Mesendoderm (in vitro differentiated cells): ENCODE measurements around the gene GAMT.

ENCODE experiments used
- DNase-seq: peaks from one replicate; pipeline ENCODE4 v3.0.0; 2013
- H2AK5ac ChIP-seq: 2 replicates; pipeline ENCODE4 v1.6.1; 2013; ENCODE audit warnings: low read length, inconsistent platforms
- H2BK120ac ChIP-seq: 2 replicates; pipeline ENCODE4 v1.6.1; 2013; ENCODE audit warnings: low read depth, mild to moderate bottlenecking, low read length, moderate library complexity, mixed read lengths
- H2BK15ac ChIP-seq: replicated peaks from 2 replicates; pipeline ENCODE4 v1.6.1; 2013; ENCODE audit warnings: low read depth, mild to moderate bottlenecking, moderate library complexity
- H2BK5ac ChIP-seq: 2 replicates; pipeline ENCODE4 v1.6.1; 2013; ENCODE audit warnings: low read length, inconsistent platforms
- H3K18ac ChIP-seq: 2 replicates; pipeline ENCODE4 v1.6.1; 2013; ENCODE audit warnings: mild to moderate bottlenecking, low read length, mixed read lengths
- H3K23ac ChIP-seq: one replicate; pipeline ENCODE4 v1.6.1; 2013; ENCODE audit warnings: low read length
- H3K27ac ChIP-seq: 2 replicates; pipeline ENCODE4 v1.5.1; 2013; ENCODE audit warnings: low read depth, mild to moderate bottlenecking, inconsistent platforms, low read length, moderate library complexity
- H3K27me3 ChIP-seq: 2 replicates; pipeline ENCODE4 v1.6.1; 2013; ENCODE audit warnings: low read length, control low read depth, mild to moderate bottlenecking, inconsistent platforms; ENCODE audit not compliant: insufficient read depth, poor library complexity
- H3K36me3 ChIP-seq: 2 replicates; pipeline ENCODE4 v1.6.1; 2013; ENCODE audit warnings: low read length, inconsistent platforms; ENCODE audit not compliant: control insufficient read depth, insufficient read depth
- H3K4ac ChIP-seq: one replicate; pipeline ENCODE4 v1.6.1; 2013; ENCODE audit warnings: low read depth, mild to moderate bottlenecking, low read length, moderate library complexity
- H3K4me1 ChIP-seq: 2 replicates; pipeline ENCODE4 v1.6.1; 2013; ENCODE audit warnings: low read depth, low read length, inconsistent platforms; ENCODE audit not compliant: control insufficient read depth
- H3K4me2 ChIP-seq: 2 replicates; pipeline ENCODE4 v1.6.1; 2013; ENCODE audit warnings: low read length
- H3K4me3 ChIP-seq: 2 replicates; pipeline ENCODE4 v1.5.1; 2013; ENCODE audit warnings: mild to moderate bottlenecking, low read length
- H3K56ac ChIP-seq: one replicate; pipeline ENCODE4 v1.6.1; 2013; ENCODE audit warnings: low read length
- H3K79me1 ChIP-seq: 2 replicates; pipeline ENCODE4 v1.6.1; 2013; ENCODE audit warnings: low read length, inconsistent platforms
- H3K79me2 ChIP-seq: 2 replicates; pipeline ENCODE4 v1.6.1; 2013; ENCODE audit warnings: mild to moderate bottlenecking, low read length; ENCODE audit not compliant: control insufficient read depth, insufficient read depth
- H3K9ac ChIP-seq: 2 replicates; pipeline ENCODE4 v1.6.1; 2013; ENCODE audit warnings: low read length, inconsistent platforms
- H4K5ac ChIP-seq: one replicate; pipeline ENCODE4 v1.6.1; 2013; ENCODE audit warnings: low read length
- H4K8ac ChIP-seq: one replicate; pipeline ENCODE4 v1.6.1; 2013; ENCODE audit warnings: low read depth, mild to moderate bottlenecking, control low read depth, low read length, moderate library complexity
- WGBS: extraction: QIAGEN DNeasy Blood & Tissue Kit; methylation state at CpG from one replicate; pipeline ENCODE4 v1.1.7; 2013; ENCODE audit warnings: low lambda C conversion rate, missing lambda C conversion rate; ENCODE audit not compliant: insufficient coverage; ENCODE audit errors: extremely low coverage; 5-methylcytosine and 5-hydroxymethylcytosine counted together

GAMT gene

GRCh38 chr19:1397838-1398237, 3.5 kb downstream of the GAMT start:
- no peak overlapping the region for H2AK5ac ChIP-seq
- H3K23ac ChIP-seq: no peak overlapping the region
- no peak overlapping the region for H3K27ac ChIP-seq
- no peak overlapping the region for H4K5ac ChIP-seq
- H3K79me1 ChIP-seq: no peaks in the 10 kb centered on the region
- no peak for DNase-seq
- WGBS: no CpG with 5 or more reads among the region's 9 CpGs
- H2BK15ac ChIP-seq: no peak overlapping the region
- H3K9ac ChIP-seq: no peak overlapping the region
- no peak overlapping the region for H3K4ac ChIP-seq
- H3K4me3 ChIP-seq: no peak overlapping the region
- no peaks in the 10 kb centered on the region for H3K36me3 ChIP-seq
- H3K18ac ChIP-seq: no peak overlapping the region
- no peak overlapping the region for H3K4me2 ChIP-seq
- H4K8ac ChIP-seq: no peak overlapping the region
- H3K4me1 ChIP-seq: no peaks in the 10 kb centered on the region
- no peak overlapping the region for H2BK120ac ChIP-seq
- no peaks in the 10 kb centered on the region for H3K27me3 ChIP-seq
- no peak overlapping the region for H3K56ac ChIP-seq
- H3K79me2 ChIP-seq: no peaks in the 10 kb centered on the region
- H2BK5ac ChIP-seq: no peak overlapping the region

- Histone ChIP-seq H3K36me3 (no peaks in the 10 kb centered on the region), H3K9ac (no peak overlapping the region), H4K5ac (no peak overlapping the region), H3K23ac (no peak overlapping the region), H2BK120ac (no peak overlapping the region), H3K27ac (no peak overlapping the region), H4K8ac (no peak overlapping the region), H3K18ac (no peak overlapping the region), H3K79me1 (no peaks in the 10 kb centered on the region), H3K56ac (no peak overlapping the region), H3K79me2 (no peaks in the 10 kb centered on the region), H2BK15ac (no peak overlapping the region), H3K27me3 (no peaks in the 10 kb centered on the region), H3K4ac (no peak overlapping the region), H3K4me3 (no peak overlapping the region), H2AK5ac (no peak overlapping the region), H3K4me2 (no peak overlapping the region), H2BK5ac (no peak overlapping the region), H3K4me1 (no peaks in the 10 kb centered on the region)
- DNase-seq: no peak
- WGBS: no CpG with 5 or more reads among the region's 42 CpGs
Observed at GRCh38 chr19:1396768-1397679, 4.3 kb downstream of the GAMT start.

- H3K27me3 ChIP-seq: no peaks in the 10 kb centered on the region
- H3K18ac ChIP-seq: no peak overlapping the region
- no peaks in the 10 kb centered on the region for H3K4me1 ChIP-seq
- H3K4ac ChIP-seq: no peak overlapping the region
- no peak overlapping the region for H3K56ac ChIP-seq
- H4K8ac ChIP-seq: no peak overlapping the region
- H4K5ac ChIP-seq: no peak overlapping the region
- H3K4me2 ChIP-seq: no peak overlapping the region
- DNase-seq: no peak
- no peak overlapping the region for H2BK120ac ChIP-seq
- WGBS: no CpG with 5 or more reads among the region's 25 CpGs
- no peaks in the 10 kb centered on the region for H3K79me1 ChIP-seq
- H3K36me3 ChIP-seq: no peaks in the 10 kb centered on the region
- no peak overlapping the region for H3K23ac ChIP-seq
- H3K27ac ChIP-seq: no peak overlapping the region
- H3K79me2 ChIP-seq: no peaks in the 10 kb centered on the region
- no peak overlapping the region for H3K4me3 ChIP-seq
- no peak overlapping the region for H2AK5ac ChIP-seq
- no peak overlapping the region for H2BK5ac ChIP-seq
- no peak overlapping the region for H3K9ac ChIP-seq
- no peak overlapping the region for H2BK15ac ChIP-seq
Observed at GRCh38 chr19:1396019-1396767, 5.1 kb downstream of the GAMT start.

- H3K27me3 ChIP-seq: no peaks in the 10 kb centered on the region
- H3K4ac ChIP-seq: no peak overlapping the region
- H3K56ac ChIP-seq: no peak overlapping the region
- H2BK15ac ChIP-seq: no peak overlapping the region
- H3K27ac ChIP-seq: no peak overlapping the region
- H3K4me3 ChIP-seq: no peak overlapping the region
- H3K79me2 ChIP-seq: no peaks in the 10 kb centered on the region
- H3K79me1 ChIP-seq: no peaks in the 10 kb centered on the region
- no peak overlapping the region for H2AK5ac ChIP-seq
- no peak overlapping the region for H3K9ac ChIP-seq
- WGBS: no CpG with 5 or more reads among the region's 52 CpGs
- H3K4me2 ChIP-seq: no peak overlapping the region
- no peak overlapping the region for H4K5ac ChIP-seq
- no peak overlapping the region for H3K23ac ChIP-seq
- no peak overlapping the region for H4K8ac ChIP-seq
- H3K18ac ChIP-seq: no peak overlapping the region
- no peaks in the 10 kb centered on the region for H3K36me3 ChIP-seq
- no peak overlapping the region for H2BK5ac ChIP-seq
- H3K4me1 ChIP-seq: no peaks in the 10 kb centered on the region
- DNase-seq: no peak
- H2BK120ac ChIP-seq: no peak overlapping the region
Observed at GRCh38 chr19:1395194-1396018, 5.9 kb downstream of the GAMT start.

- Histone ChIP-seq H3K4me1 (no peaks in the 10 kb centered on the region), H3K79me2 (no peaks in the 10 kb centered on the region), H2BK15ac (no peak overlapping the region), H3K79me1 (no peaks in the 10 kb centered on the region), H4K5ac (no peak overlapping the region), H4K8ac (no peak overlapping the region), H3K9ac (no peak overlapping the region), H3K4ac (no peak overlapping the region), H3K27ac (no peak overlapping the region), H2BK5ac (no peak overlapping the region), H3K27me3 (no peaks in the 10 kb centered on the region), H2AK5ac (no peak overlapping the region), H3K23ac (no peak overlapping the region), H3K4me2 (no peak overlapping the region), H2BK120ac (no peak overlapping the region), H3K36me3 (no peaks in the 10 kb centered on the region), H3K56ac (no peak overlapping the region), H3K4me3 (no peak overlapping the region), H3K18ac (no peak overlapping the region)
- WGBS: no CpG with 5 or more reads among the region's 43 CpGs
- no peak for DNase-seq
Observed at GRCh38 chr19:1394252-1395193, 6.8 kb downstream of the GAMT start.
